KMS-11 (cell line): ENCODE measurements around the gene FSTL1.

Experiments
- H2AFZ ChIP-seq: fragments of 200-600 bp; sonication (generic); 2 replicates; pipeline ENCODE4 v1.6.1; 2016; ENCODE audit warnings: antibody characterized with exemption, mixed run types, low read depth
- H3K27ac ChIP-seq: fragments of 200-600 bp; sonication (generic); 2 replicates; pipeline ENCODE4 v1.6.1; 2016; ENCODE audit warnings: mild to moderate bottlenecking, mixed run types
- H3K27me3 ChIP-seq: fragments of 200-600 bp; sonication (generic); 2 replicates; pipeline ENCODE4 v1.6.1; 2017; ENCODE audit warnings: mild to moderate bottlenecking, low read depth, mixed run types, moderate library complexity; ENCODE audit not compliant: insufficient read depth
- H3K36me3 ChIP-seq: fragments of 200-600 bp; sonication (generic); 2 replicates; pipeline ENCODE4 v1.6.1; 2017; ENCODE audit warnings: mild to moderate bottlenecking, mixed run types; ENCODE audit not compliant: insufficient read depth
- H3K4me1 ChIP-seq: fragments of 200-600 bp; sonication (generic); 2 replicates; pipeline ENCODE4 v1.6.1; 2016; ENCODE audit warnings: mild to moderate bottlenecking, low read depth, mixed run types; ENCODE audit not compliant: poor library complexity, severe bottlenecking
- H3K4me2 ChIP-seq: fragments of 200-600 bp; sonication (generic); 2 replicates; pipeline ENCODE4 v1.7.0; 2016; ENCODE audit warnings: mild to moderate bottlenecking, mixed run types
- H3K4me3 ChIP-seq: fragments of 200-600 bp; sonication (generic); IDR thresholded peaks from 2 replicates; pipeline ENCODE4 v1.6.1; 2017; ENCODE audit warnings: low read depth, low read length, mixed read lengths; ENCODE audit not compliant: insufficient read depth
- H3K79me2 ChIP-seq: fragments of 200-600 bp; sonication (generic); 2 replicates; pipeline ENCODE4 v1.6.1; 2016; ENCODE audit warnings: low read depth, mixed run types; ENCODE audit not compliant: insufficient read depth
- H3K9ac ChIP-seq: fragments of 200-600 bp; sonication (generic); 2 replicates; pipeline ENCODE4 v1.6.1; 2016; ENCODE audit warnings: mild to moderate bottlenecking, mixed run types
- H4K20me1 ChIP-seq: fragments of 200-600 bp; sonication (generic); 2 replicates; pipeline ENCODE4 v1.6.1; 2016; ENCODE audit warnings: mild to moderate bottlenecking, mixed run types; ENCODE audit not compliant: insufficient read depth
- CTCF ChIP-seq: fragments of 200-600 bp; sonication (generic); conservative IDR thresholded peaks from 2 replicates; pipeline ENCODE4 v1.6.1; 2017; ENCODE audit warnings: low read depth, mild to moderate bottlenecking, antibody characterized with exemption, low read length, moderate library complexity, mixed read lengths

FSTL1 gene

GRCh38 chr3:120436523-120437050, 14.2 kb downstream of the FSTL1 start:
- H2AFZ ChIP-seq: no peak overlapping the region
- H4K20me1 ChIP-seq: no peaks in the 10 kb centered on the region
- H3K27me3 ChIP-seq: no peaks in the 10 kb centered on the region
- no peak overlapping the region for H3K9ac ChIP-seq
- H3K27ac ChIP-seq: no peak overlapping the region
- no peak for TF ChIP-seq CTCF
- no peaks in the 10 kb centered on the region for H3K4me1 ChIP-seq
- no peaks in the 10 kb centered on the region for H3K36me3 ChIP-seq
- no peak overlapping the region for H3K4me3 ChIP-seq
- H3K4me2 ChIP-seq: no peak overlapping the region
- H3K79me2 ChIP-seq: no peaks in the 10 kb centered on the region

- H3K4me3 ChIP-seq: no peak overlapping the region
- no peaks in the 10 kb centered on the region for H4K20me1 ChIP-seq
- H2AFZ ChIP-seq: no peak overlapping the region
- no peaks in the 10 kb centered on the region for H3K4me1 ChIP-seq
- H3K36me3 ChIP-seq: no peaks in the 10 kb centered on the region
- TF ChIP-seq CTCF: no peak
- H3K79me2 ChIP-seq: no peaks in the 10 kb centered on the region
- H3K27ac ChIP-seq: no peak overlapping the region
- no peaks in the 10 kb centered on the region for H3K27me3 ChIP-seq
- no peak overlapping the region for H3K9ac ChIP-seq
- H3K4me2 ChIP-seq: no peak overlapping the region
Measured at GRCh38 chr3:120435621-120436020, 15.2 kb downstream of the FSTL1 start.

GRCh38 chr3:120433662-120434331, 17.0 kb downstream of the FSTL1 start:
- Histone ChIP-seq H3K36me3 (no peaks in the 10 kb centered on the region), H3K4me2 (no peak overlapping the region), H3K27me3 (no peaks in the 10 kb centered on the region), H2AFZ (no peak overlapping the region), H3K4me1 (no peaks in the 10 kb centered on the region), H4K20me1 (no peaks in the 10 kb centered on the region), H3K9ac (no peak overlapping the region), H3K79me2 (no peaks in the 10 kb centered on the region), H3K4me3 (no peak overlapping the region), H3K27ac (no peak overlapping the region)
- TF ChIP-seq CTCF: no peak

GRCh38 chr3:120432150-120432860, 18.5 kb downstream of the FSTL1 start:
- Histone ChIP-seq H3K4me1 (no peaks in the 10 kb centered on the region), H3K9ac (no peak overlapping the region), H3K79me2 (no peaks in the 10 kb centered on the region), H3K4me3 (no peak overlapping the region), H3K27me3 (no peaks in the 10 kb centered on the region), H3K36me3 (no peaks in the 10 kb centered on the region), H4K20me1 (no peaks in the 10 kb centered on the region), H2AFZ (no peak overlapping the region), H3K4me2 (no peak overlapping the region), H3K27ac (no peak overlapping the region)
- no peak for TF ChIP-seq CTCF
